Bronchial epithelial cell (primary cell): Measurements from ENCODE around the gene ANKRD11. TPM values are rescaled to one million over a fixed set of nuclear protein-coding genes. Genes with fewer than 3 reads are reported as not detected.
"Not testable (repeated sequence)": the region's sequence is repeated elsewhere in the genome, so short reads cannot be mapped to it uniquely, and the experiment has no call there.

Source experiments
- DNase-seq: peaks from one replicate; pipeline ENCODE4 v3.0.0-alpha.2; 2010; ENCODE audit warnings: low read depth
- FAIRE-seq: peaks from 2 replicates; lab custom pipeline; 2011; peaks lifted over from hg19 to GRCh38; lab: Jason Lieb, UNC
- H3K27me3 ChIP-seq: 2 replicates; pipeline ENCODE4 v1.5.1; 2011; ENCODE audit warnings: low read length; ENCODE audit not compliant: control insufficient read depth, insufficient read depth
- H3K36me3 ChIP-seq: 2 replicates; pipeline ENCODE4 v1.5.1; 2011; ENCODE audit warnings: low read length; ENCODE audit not compliant: control insufficient read depth, insufficient read depth
- H3K4me3 ChIP-seq: 2 replicates; pipeline ENCODE4 v1.5.1; 2011; ENCODE audit warnings: mild to moderate bottlenecking, low read depth, low read length, control low read depth
- CTCF ChIP-seq: IDR thresholded peaks from 2 replicates; pipeline ENCODE4 v1.5.1; 2011; ENCODE audit warnings: mild to moderate bottlenecking, moderate library complexity, low read length, control low read depth, inconsistent platforms; ENCODE audit not compliant: insufficient read depth, severe bottlenecking
- total RNA-seq: library from RNA; depleted of rRNA; stranded (reverse); fragments of >200 nt; gene quantifications from 2 replicates; pipeline ENCODE4 v1.2.1, GENCODE V29; 2014

Gene ANKRD11
- total RNA-seq, 1 donor from 2014 or later, result 64.5 TPM

- peak; percentile 9 for TF ChIP-seq CTCF
- DNase-seq, result no peak
- no peak for FAIRE-seq
- peaks cover 4% of the 10 kb centered on the region for H3K36me3 ChIP-seq
- no peak overlapping the region for H3K4me3 ChIP-seq
- H3K27me3 ChIP-seq, result no peaks in the 10 kb centered on the region
Observed at GRCh38 chr16:89334988-89335802, 155.2 kb downstream of the ANKRD11 start.

GRCh38 chr16:89334461-89334860 is 155.9 kb downstream of the ANKRD11 start:
- FAIRE-seq, result no peak
- Histone ChIP-seq H3K27me3 (no peaks in the 10 kb centered on the region), H3K36me3 (peaks cover 4% of the 10 kb centered on the region), H3K4me3 (no peak overlapping the region)
- no peak for TF ChIP-seq CTCF
- DNase-seq, result no peak

GRCh38 chr16:89334050-89334449 is 156.3 kb downstream of the ANKRD11 start:
- H3K4me3 ChIP-seq, result no peak overlapping the region
- H3K36me3 ChIP-seq, result peaks cover 5% of the 10 kb centered on the region
- no peaks in the 10 kb centered on the region for H3K27me3 ChIP-seq
- DNase-seq, result no peak
- FAIRE-seq, result no peak
- no peak for TF ChIP-seq CTCF

GRCh38 chr16:89333401-89334001 is 156.9 kb downstream of the ANKRD11 start:
- peak; percentile 69 for DNase-seq
- FAIRE-seq, H3K4me3 ChIP-seq, H3K36me3 ChIP-seq, H3K27me3 ChIP-seq: not testable (repeated sequence)
- TF ChIP-seq CTCF, result peak; percentile 25

- TF ChIP-seq CTCF, result no peak
- Histone ChIP-seq H3K36me3 (peaks cover 7% of the 10 kb centered on the region), H3K4me3 (no peak overlapping the region), H3K27me3 (no peaks in the 10 kb centered on the region)
- FAIRE-seq (no peak), DNase-seq (no peak)
Observed at GRCh38 chr16:89332902-89333245, 157.5 kb downstream of the ANKRD11 start.
